ENCODE results near the gene EXTL2. TPM values are rescaled to one million over a fixed set of nuclear protein-coding genes. Genes with fewer than 3 reads are reported as not detected.

The EXTL2 gene
- total and polyA plus RNA-seq, 10 of the 15 experiments (the other 5 are each of a cell fraction or from before 2014, with no cell fraction given) = 10.2 to 51.1 (median 16.2) TPM

GRCh38 chr1:100892554-100892953 is 2.1 kb downstream of the EXTL2 start:
- Histone ChIP-seq H3K27me3 (replicated peaks in 1 of 2; ENCODE audit: control insufficient read depth in 2 of 2, insufficient read depth in 2 of 2, low read length in 1 of 2) (no peaks in the 10 kb centered on the region), H3K36me3 (ENCODE audit: control insufficient read depth in 2 of 2, insufficient read depth in 2 of 2, low read length in 1 of 2) (no peaks in the 10 kb centered on the region), H3K9me3 (replicated peaks; ENCODE audit: control insufficient read depth, insufficient read depth, low read length) (peaks cover 19% of the 10 kb centered on the region), H2AFZ (ENCODE audit: control insufficient read depth, low read depth, low read length) (no peak overlapping the region), H3K4me1 (ENCODE audit: control insufficient read depth, insufficient read depth, low read length) (peaks cover 8% of the 10 kb centered on the region; the same call in 1 of the 2 replicates), H3K27ac (ENCODE audit: control insufficient read depth, insufficient read depth) (no peak overlapping the region), H3K9ac (ENCODE audit: control insufficient read depth, insufficient read depth, low read length) (no peak overlapping the region), H3K4me3 (no peak overlapping the region), H3K4me2 (ENCODE audit: control insufficient read depth, insufficient read depth) (peak overlapping the region; percentile 94), H3K79me2 (ENCODE audit: control insufficient read depth, insufficient read depth, low read length) (peaks cover 33% of the 10 kb centered on the region), H4K20me1 (ENCODE audit: control insufficient read depth, insufficient read depth) (no peaks in the 10 kb centered on the region)
- BruUV-seq (replicated peaks) = no TSS peak
- no peak for ATAC-seq
- SMC1A ChIA-PET (ENCODE audit: uncharacterized antibody, unreplicated experiment) = interaction anchor here (0.6 to 1.1 kb wide), 3 partner anchors 16 to 396 kb away, joined by 3 to 4 read pairs (median 3); no protein-coding TSS in a partner anchor
- 95% methylated on average over 3 of the region's 3 CpGs for WGBS (ENCODE audit: insufficient coverage, insufficient replicate concordance, low lambda C conversion rate, missing lambda C conversion rate)
- POLR2A ChIA-PET = interaction anchor here (0.7 kb wide), 1 partner anchor 173 kb away, joined by 3 read pairs; the partner anchor contains the start of gene VCAM1
- no peak for FAIRE-seq
- TF ChIP-seq ZNF24 (IDR thresholded peaks at IDR 0.05) (no peak), NR2F1 (conservative IDR thresholded peaks at IDR 0.05) (no peak), EP300 (IDR thresholded peaks at IDR 0.05; ENCODE audit: borderline replicate concordance in 1 of 2, control insufficient read depth in 1 of 2, low read depth in 2 of 2, low read length in 2 of 2) (no peak), IRF4 (IDR thresholded peaks at IDR 0.05; ENCODE audit: low read depth, low read length) (no peak), CBX5 (IDR thresholded peaks at IDR 0.05; ENCODE audit: low read depth) (no peak), WRNIP1 (IDR thresholded peaks at IDR 0.05; ENCODE audit: borderline replicate concordance, low read depth, low read length) (no peak), NRF1 (conservative IDR thresholded peaks at IDR 0.05; ENCODE audit: low read depth, low read length) (no peak), TCF7 (IDR thresholded peaks at IDR 0.05; ENCODE audit: borderline replicate concordance) (no peak), STAT3 (IDR thresholded peaks at IDR 0.05; ENCODE audit: low read depth, low read length) (no peak)
- in situ Hi-C loops (cut with MboI) = no loop called here
- RAD21 ChIA-PET (ENCODE audit: unreplicated experiment) = interaction anchor here (1.1 to 1.9 kb wide), 2 partner anchors 24 to 398 kb away, joined by 4 to 6 read pairs; no protein-coding TSS in a partner anchor
- intact Hi-C loops (cut with micrococcal nuclease; ENCODE audit: unreplicated experiment) = no loop called here
- CTCF ChIA-PET = interaction anchor here (0.9 to 4.7 kb wide), 2 partner anchors 17 to 24 kb away, joined by 3 to 16 read pairs; no protein-coding TSS in a partner anchor
- DNase-seq (ENCODE audit: low read depth, low spot score) = no peak
